Myometrial cell (primary cell): ENCODE data around the gene OR51B5. TPM values are rescaled to one million over a fixed set of nuclear protein-coding genes. Genes with fewer than 3 reads are reported as not detected.

Source experiments
- total RNA-seq: library from RNA; depleted of rRNA; stranded (reverse); fragments of >200 nt; gene quantifications from 2 replicates; pipeline ENCODE4 v1.2.3, GENCODE V29; 2015

Gene OR51B5
- not detected in 2 replicates for total RNA-seq

GRCh38 chr11:5343474-5344335 is at the start of gene OR51B5:
Gene OR51B5 (minus strand): TSS chr11:5343524. CDS start chr11:5343524, 0 bp downstream.

GRCh38 chr11:5383576-5383975 is 40.3 kb upstream of the OR51B5 start, which contains the start of gene OR51M1:
Gene OR51M1 (plus strand): TSS chr11:5383812. CDS start chr11:5389399, 5,587 bp downstream.

GRCh38 chr11:5351208-5351607 is 7.9 kb upstream of the OR51B5 start, which contains the start of gene OR51B6:
Gene OR51B6 (plus strand): TSS chr11:5351508. CDS start chr11:5351508, 0 bp downstream.

GRCh38 chr11:5324197-5324596 is 19.1 kb downstream of the OR51B5 start, which contains the start of gene OR51B2:
Gene OR51B2 (minus strand): TSS chr11:5324297. CDS start chr11:5324297, 0 bp downstream.

GRCh38 chr11:5301846-5302245 is 41.5 kb downstream of the OR51B5 start, which contains the start of gene OR51B4:
Gene OR51B4 (minus strand): TSS chr11:5301946. CDS start chr11:5301946, 0 bp downstream.

Other genes with a start within 250 kb of the OR51B5 start
- gene OR52A5, start 205.2 kb downstream of the OR51B5 start, total RNA-seq, result not detected in 2 replicates
- gene OR52A1, start 188.8 kb downstream of the OR51B5 start, total RNA-seq, result not detected in 2 replicates
- not detected in 2 replicates for gene OR51V1, start 142.8 kb downstream of the OR51B5 start, total RNA-seq
- gene HBB, start 116.5 kb downstream of the OR51B5 start, total RNA-seq, result not detected in 2 replicates
- gene HBD, start 109.0 kb downstream of the OR51B5 start, total RNA-seq, result 0.29 TPM in 1 of 2 replicates, not detected in the other
- not detected in 2 replicates for gene HBG1, start 93.7 kb downstream of the OR51B5 start, total RNA-seq
- gene HBG2, start 88.7 kb downstream of the OR51B5 start, total RNA-seq, result not detected in 2 replicates
- gene HBE1, start 73.6 kb downstream of the OR51B5 start, total RNA-seq, result not detected in 2 replicates
- gene OR51B4, start 41.6 kb downstream of the OR51B5 start, total RNA-seq, result not detected in 2 replicates
- gene OR51B2, start 19.2 kb downstream of the OR51B5 start, total RNA-seq, result not detected in 2 replicates
- gene OR51B6, start 8.0 kb upstream of the OR51B5 start, total RNA-seq, result not detected in 2 replicates
- not detected in 2 replicates for gene OR51M1, start 40.3 kb upstream of the OR51B5 start, total RNA-seq
- not detected in 2 replicates for gene OR51Q1, start 78.6 kb upstream of the OR51B5 start, total RNA-seq
- gene OR51I1, start 98.0 kb upstream of the OR51B5 start, total RNA-seq, result not detected in 2 replicates
- gene OR51I2, start 105.8 kb upstream of the OR51B5 start, total RNA-seq, result not detected in 2 replicates
- not detected in 2 replicates for gene OR52D1, start 145.2 kb upstream of the OR51B5 start, total RNA-seq
- gene UBQLN3, start 166.4 kb upstream of the OR51B5 start, total RNA-seq, result not detected in 2 replicates
- gene UBQLNL, start 173.2 kb upstream of the OR51B5 start, total RNA-seq, result not detected in 2 replicates
- not detected in 2 replicates for gene OR52H1, start 205.0 kb upstream of the OR51B5 start, total RNA-seq
- gene OR52B6, start 237.4 kb upstream of the OR51B5 start, total RNA-seq, result not detected in 2 replicates